Neural progenitor cell (in vitro differentiated cells): ENCODE results near the gene DENND5A. TPM values are rescaled to one million over a fixed set of nuclear protein-coding genes. Genes with fewer than 3 reads are reported as not detected.

Source experiments
- DNase-seq: peaks from one replicate; pipeline ENCODE4 v3.0.0-alpha.2; 2016; ENCODE audit warnings: low spot score
- H2AFZ ChIP-seq: fragments of 200-600 bp; sonication (generic); replicated peaks from 2 replicates; pipeline ENCODE4 v1.6.1; 2016; ENCODE audit warnings: antibody characterized with exemption
- H3F3A ChIP-seq: fragments of 200-600 bp; sonication (generic); 2 replicates; pipeline ENCODE4 v1.6.1; 2016; ENCODE audit warnings: antibody characterized with exemption, low read depth
- H3K27ac ChIP-seq: fragments of 200-600 bp; sonication (generic); 2 replicates; pipeline ENCODE4 v1.5.1; 2016; ENCODE audit warnings: mild to moderate bottlenecking
- H3K27me3 ChIP-seq: fragments of 200-600 bp; sonication (generic); 2 replicates; pipeline ENCODE4 v1.6.1; 2016; ENCODE audit warnings: mild to moderate bottlenecking, moderate library complexity
- H3K36me3 ChIP-seq: fragments of 200-600 bp; sonication (generic); 2 replicates; pipeline ENCODE4 v1.5.1; 2016
- H3K4me1 ChIP-seq: fragments of 200-600 bp; sonication (generic); 2 replicates; pipeline ENCODE4 v1.6.1; 2016; ENCODE audit warnings: mixed run types
- H3K4me2 ChIP-seq: fragments of 200-600 bp; sonication (generic); 2 replicates; pipeline ENCODE4 v1.6.1; 2016
- H3K4me3 ChIP-seq: fragments of 200-600 bp; sonication (generic); 2 replicates; pipeline ENCODE4 v1.5.1; 2016
- H3K79me2 ChIP-seq: fragments of 200-600 bp; sonication (generic); 2 replicates; pipeline ENCODE4 v1.6.1; 2016; ENCODE audit warnings: low read depth
- H3K9ac ChIP-seq: fragments of 200-600 bp; sonication (generic); 2 replicates; pipeline ENCODE4 v1.6.1; 2016
- H3K9me3 ChIP-seq: fragments of 200-600 bp; sonication (generic); 2 replicates; pipeline ENCODE4 v1.5.1; 2016; ENCODE audit warnings: low read depth
- H4K20me1 ChIP-seq: fragments of 200-600 bp; sonication (generic); 2 replicates; pipeline ENCODE4 v1.6.1; 2016; ENCODE audit warnings: low read depth
- H3K27ac Mint-ChIP-seq: 3 replicates; pipeline ENCODE4 v1.8.0; 2021; ENCODE audit warnings: mixed read lengths
- H3K27me3 Mint-ChIP-seq: 2 replicates; pipeline ENCODE4 v1.8.0; 2022; ENCODE audit warnings: low read depth, mild to moderate bottlenecking, inconsistent platforms, moderate library complexity, mixed read lengths; ENCODE audit not compliant: insufficient read depth
- H3K36me3 Mint-ChIP-seq: 3 replicates; pipeline ENCODE4 v1.8.0; 2021; ENCODE audit warnings: mixed read lengths
- H3K4me1 Mint-ChIP-seq: 3 replicates; pipeline ENCODE4 v1.8.0; 2021; ENCODE audit warnings: mixed read lengths
- H3K4me3 Mint-ChIP-seq: 3 replicates; pipeline ENCODE4 v1.8.0; 2021; ENCODE audit warnings: mild to moderate bottlenecking, moderate library complexity, mixed read lengths
- H3K9me3 Mint-ChIP-seq: 3 replicates; pipeline ENCODE4 v1.8.0; 2020; ENCODE audit warnings: mixed read lengths
- CTCF ChIP-seq: fragments of 200-600 bp; sonication (generic); IDR thresholded peaks from 2 replicates; pipeline ENCODE4 v1.5.1; 2017; ENCODE audit warnings: antibody characterized with exemption, mild to moderate bottlenecking
- EZH2 ChIP-seq: fragments of 200-600 bp; sonication (generic); IDR thresholded peaks from 2 replicates; pipeline ENCODE4 v1.6.1; 2017; ENCODE audit warnings: antibody characterized with exemption, mild to moderate bottlenecking, moderate library complexity
- EZH2phosphoT487 ChIP-seq: fragments of 200-600 bp; sonication (generic); IDR thresholded peaks from 2 replicates; pipeline ENCODE4 v1.6.1; 2017; ENCODE audit warnings: antibody characterized with exemption
- total RNA-seq: library from RNA; depleted of rRNA; stranded (reverse); fragments of >200 nt; gene quantifications from 2 replicates; pipeline ENCODE4 v1.2.3, GENCODE V29; 2015; ENCODE audit warnings: low replicate concordance

The DENND5A gene
- total RNA-seq, 1 donor from 2014 or later, result 142 TPM

GRCh38 chr11:9280655-9281301 lies 15.6 kb upstream of the DENND5A start:
- no peak overlapping the region for H3K4me2 ChIP-seq

GRCh38 chr11:9277176-9277575 lies 12.0 kb upstream of the DENND5A start:
- no peak overlapping the region for H3K4me3 ChIP-seq
- DNase-seq, result no peak
- H3K4me3 Mint-ChIP-seq, result no peak overlapping the region
- H2AFZ ChIP-seq, result no peak overlapping the region
- H3K27ac Mint-ChIP-seq, result no peak overlapping the region
- H3F3A ChIP-seq, result no peaks in the 10 kb centered on the region
- H3K4me2 ChIP-seq, result no peak overlapping the region
- no peaks in the 10 kb centered on the region for H4K20me1 ChIP-seq
- no peaks in the 10 kb centered on the region for H3K79me2 ChIP-seq
- TF ChIP-seq EZH2phosphoT487 (no peak), CTCF (no peak)
- no peaks in the 10 kb centered on the region for H3K9me3 ChIP-seq
- peaks cover 2% of the 10 kb centered on the region for H3K36me3 Mint-ChIP-seq
- H3K27me3 ChIP-seq, result no peaks in the 10 kb centered on the region
- H3K4me1 ChIP-seq, result no peaks in the 10 kb centered on the region
- H3K9ac ChIP-seq, result no peak overlapping the region
- no peaks in the 10 kb centered on the region for H3K4me1 Mint-ChIP-seq
- H3K27me3 Mint-ChIP-seq, result peaks cover 2% of the 10 kb centered on the region
- no peaks in the 10 kb centered on the region for H3K36me3 ChIP-seq
- H3K27ac ChIP-seq, result no peak overlapping the region
- H3K9me3 Mint-ChIP-seq, result no peaks in the 10 kb centered on the region

More at GRCh38 chr11:9280655-9281301, 15.6 kb upstream of the DENND5A start:
- H3K27ac Mint-ChIP-seq, result no peak overlapping the region
- H4K20me1 ChIP-seq, result no peaks in the 10 kb centered on the region
- H3K4me3 Mint-ChIP-seq, result no peak overlapping the region
- H2AFZ ChIP-seq, result no peak overlapping the region
- H3K36me3 ChIP-seq, result peaks cover 6% of the 10 kb centered on the region
- H3K36me3 Mint-ChIP-seq, result peaks cover 8% of the 10 kb centered on the region
- H3K27ac ChIP-seq, result peak overlapping the region; percentile 17
- no peak overlapping the region for H3K9ac ChIP-seq
- H3K4me3 ChIP-seq, result no peak overlapping the region
- H3K4me1 ChIP-seq, result no peaks in the 10 kb centered on the region
- no peaks in the 10 kb centered on the region for H3K79me2 ChIP-seq
- DNase-seq, result no peak
- no peaks in the 10 kb centered on the region for H3K4me1 Mint-ChIP-seq
- H3F3A ChIP-seq, result peaks cover 3% of the 10 kb centered on the region
- H3K9me3 Mint-ChIP-seq, result no peaks in the 10 kb centered on the region
- TF ChIP-seq CTCF, result no peak
- no peak for TF ChIP-seq EZH2phosphoT487
- no peak for TF ChIP-seq EZH2
- H3K27me3 Mint-ChIP-seq, result peaks cover 2% of the 10 kb centered on the region
- no peaks in the 10 kb centered on the region for H3K27me3 ChIP-seq
- no peaks in the 10 kb centered on the region for H3K9me3 ChIP-seq

- H3K4me3 Mint-ChIP-seq, result no peak overlapping the region
These were observed 11.4 kb upstream of the DENND5A start for GRCh38 chr11:9276571-9276970.

More at GRCh38 chr11:9276571-9276970, 11.4 kb upstream of the DENND5A start:
- Mint-ChIP-seq H3K9me3 (no peaks in the 10 kb centered on the region), H3K4me1 (no peaks in the 10 kb centered on the region), H3K27me3 (peaks cover 2% of the 10 kb centered on the region), H3K27ac (no peak overlapping the region), H3K36me3 (peaks cover 2% of the 10 kb centered on the region)
- Histone ChIP-seq H3K27me3 (no peaks in the 10 kb centered on the region), H3K9me3 (no peaks in the 10 kb centered on the region), H3K4me1 (no peaks in the 10 kb centered on the region), H3K9ac (no peak overlapping the region), H4K20me1 (no peaks in the 10 kb centered on the region), H3K4me3 (no peak overlapping the region), H3K36me3 (no peaks in the 10 kb centered on the region), H3K79me2 (no peaks in the 10 kb centered on the region), H3F3A (no peaks in the 10 kb centered on the region), H3K27ac (no peak overlapping the region), H3K4me2 (no peak overlapping the region), H2AFZ (no peak overlapping the region)
- no peak for DNase-seq
- TF ChIP-seq CTCF (no peak), EZH2 (no peak), EZH2phosphoT487 (no peak)
